Endothelial cell of hepatic sinusoid (primary cell): ENCODE data around the gene TRIM2.

Experiments
- in situ Hi-C: cut with HindIII; loops from 2 replicates; pipeline ENCODE4 v1.10.0; 2017; ENCODE audit warnings: low sequenced_read_pairs

TRIM2 gene

GRCh38 chr4:153366486-153366885, 162.2 kb downstream of the TRIM2 start:
- in situ Hi-C loops, result no loop called here

- in situ Hi-C loops, result no loop called here
These were observed 162.8 kb downstream of the TRIM2 start for GRCh38 chr4:153367092-153367491.

GRCh38 chr4:153369021-153369420, 164.8 kb downstream of the TRIM2 start:
- in situ Hi-C loops, result no loop called here

GRCh38 chr4:153371701-153372234, 167.5 kb downstream of the TRIM2 start:
- in situ Hi-C loops, result no loop called here

- in situ Hi-C loops, result no loop called here
These were observed 168.8 kb downstream of the TRIM2 start for GRCh38 chr4:153372967-153373562.

GRCh38 chr4:153374442-153374841, 170.2 kb downstream of the TRIM2 start:
- in situ Hi-C loops, result no loop called here

GRCh38 chr4:153375303-153375702, 171.1 kb downstream of the TRIM2 start:
- in situ Hi-C loops, result no loop called here

- in situ Hi-C loops, result no loop called here
These were observed 178.9 kb downstream of the TRIM2 start for GRCh38 chr4:153383131-153383530.

- in situ Hi-C loops, result no loop called here
These were observed 179.9 kb downstream of the TRIM2 start for GRCh38 chr4:153384160-153384559.

GRCh38 chr4:153385784-153386183, 181.5 kb downstream of the TRIM2 start:
- in situ Hi-C loops, result no loop called here

GRCh38 chr4:153387981-153388380, 183.7 kb downstream of the TRIM2 start:
- in situ Hi-C loops, result no loop called here
